Erythroblast (primary cell): ENCODE measurements around the gene ABHD14A.

Experiments
- GATA1 ChIP-seq: IDR thresholded peaks from 2 replicates; pipeline ENCODE4 v1.6.1; 2011; ENCODE audit warnings: low read depth, mild to moderate bottlenecking, control low read depth, low read length, moderate library complexity
- POLR2A ChIP-seq: IDR thresholded peaks from 2 replicates; pipeline ENCODE4 v1.6.1; 2011; ENCODE audit warnings: mild to moderate bottlenecking, low read length

DNA sequence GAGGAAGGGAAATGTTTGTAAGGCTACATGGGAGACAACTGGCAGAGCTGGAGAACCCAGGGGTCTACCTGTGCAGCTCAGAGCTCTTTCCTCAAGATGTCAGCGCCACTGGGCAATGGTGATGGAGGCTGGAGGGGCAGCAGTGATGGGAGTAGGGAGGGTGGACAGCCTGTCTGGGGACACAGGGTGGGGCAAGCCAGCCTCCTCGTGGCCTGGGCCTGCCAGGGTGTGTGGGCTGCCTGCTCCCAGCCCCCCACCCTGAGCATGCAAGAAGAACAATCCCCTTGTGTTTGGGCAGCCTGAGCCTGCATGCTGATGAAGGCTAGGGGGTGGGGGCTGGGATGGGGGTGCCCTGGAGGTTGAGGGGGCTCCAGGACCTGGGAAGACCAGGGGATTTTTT lies 8.8 kb upstream of the ABHD14A start:
- TF ChIP-seq POLR2A (no peak), GATA1 (no peak)
